HCT116 (cell line): ENCODE data around the gene KCNJ18. TPM values are rescaled to one million over a fixed set of nuclear protein-coding genes. Genes with fewer than 3 reads are reported as not detected.
"Not testable (repeated sequence)": the region's sequence is repeated elsewhere in the genome, so short reads cannot be mapped to it uniquely, and the experiment has no call there.

ENCODE experiments used
- ATAC-seq: fragments of 200-7000 bp; cut with Tn5 transposase; 2 replicates; pipeline ENCODE4 v1.9.1; 2020; ENCODE audit warnings: mild to moderate bottlenecking, moderate library complexity
- BruUV-seq: library from RNA; stranded (reverse); fragments of 400-500 nt; replicated peaks from 2 replicates; lab custom pipeline; 2021; lab: Mats Ljungman, UMichigan
- CTCF ChIA-PET: fragments of 300-600 bp; sonication (Branson Sonifier 250); formaldehyde crosslinking; loops from one replicate; lab custom pipeline; 2021; ENCODE audit warnings: antibody characterized with exemption; lab: Charles Lee
- POLR2A ChIA-PET: fragments of 300-600, 350-600 bp; sonication (Branson Sonifier 250); formaldehyde crosslinking; loops from one replicate; lab custom pipeline; 2021; ENCODE audit warnings: antibody characterized with exemption; lab: Charles Lee
- RAD21 ChIA-PET, 2 experiments: fragments of 300-600 bp; sonication (Branson Sonifier 250); formaldehyde crosslinking; loops; one replicate each; lab custom pipeline; 2023; ENCODE audit warnings: low total read pairs in 2 of 2; ENCODE audit not compliant: uncharacterized antibody in 2 of 2, unreplicated experiment in 2 of 2, low non-redundant PET in 1 of 2; lab: Charles Lee
- DNase-seq: peaks from one replicate; pipeline ENCODE4 v3.0.0-alpha.2; 2010; ENCODE audit warnings: low read depth, low spot score
- H2AFZ ChIP-seq: fragments of 200-600 bp; shearing (Covaris generic), sonication (generic); 2 replicates; pipeline ENCODE4 v1.6.1; 2017; ENCODE audit warnings: low read depth, mixed run types, mixed read lengths, antibody characterized with exemption, low read length; ENCODE audit not compliant: poor library complexity, severe bottlenecking
- H3K27ac ChIP-seq: 2 replicates; pipeline ENCODE4 v1.5.1; 2012; ENCODE audit warnings: low read depth, low read length
- H3K27me3 ChIP-seq: fragments of 200-600 bp; sonication (generic); 2 replicates; pipeline ENCODE4 v1.6.1; 2016; ENCODE audit warnings: mixed run types, low read length, mixed read lengths; ENCODE audit not compliant: insufficient read depth
- H3K36me3 ChIP-seq, 2 experiments: fragments of 200-500 bp in 1 of 2; fragments of 200-600 bp in 1 of 2; sonication (Bioruptor generic) in 1 of 2; sonication (generic) in 1 of 2; 2 replicates each; pipeline versions ENCODE4 v1.5.1 to v1.6.1; 2014 to 2016; ENCODE audit warnings: low read length in 2 of 2, inconsistent platforms in 1 of 2, mixed read lengths in 1 of 2, mixed run types in 1 of 2; ENCODE audit not compliant: insufficient read depth in 2 of 2, control insufficient read depth in 1 of 2
- H3K4me1 ChIP-seq, 2 experiments: fragments of 200-600 bp in 1 of 2; sonication (generic) in 1 of 2; 2 replicates each; pipeline versions ENCODE4 v1.5.1 to v1.6.1; 2012 to 2017; ENCODE audit warnings: low read length in 2 of 2, inconsistent platforms in 1 of 2, mild to moderate bottlenecking in 1 of 2, mixed read lengths in 1 of 2, mixed run types in 1 of 2, moderate library complexity in 1 of 2; ENCODE audit not compliant: insufficient read depth in 2 of 2, control insufficient read depth in 1 of 2
- H3K4me2 ChIP-seq: fragments of 200-600 bp; sonication (generic); 2 replicates; pipeline ENCODE4 v1.6.1; 2017; ENCODE audit warnings: mixed run types, low read length, mixed read lengths
- H3K4me3 ChIP-seq, 2 experiments: fragments of 200-600 bp in 1 of 2; sonication (generic) in 1 of 2; replicated peaks in 1 of 2; 2 replicates each; pipeline ENCODE4 v1.5.1; 2011 to 2016; ENCODE audit warnings: low read length in 2 of 2, control low read depth in 1 of 2, low read depth in 1 of 2, mild to moderate bottlenecking in 1 of 2, mixed read lengths in 1 of 2, mixed run types in 1 of 2
- H3K79me2 ChIP-seq: fragments of 200-600 bp; sonication (generic); 2 replicates; pipeline ENCODE4 v1.6.1; 2017; ENCODE audit warnings: mild to moderate bottlenecking, mixed run types, low read length, moderate library complexity, mixed read lengths; ENCODE audit not compliant: insufficient read depth
- H3K9ac ChIP-seq: fragments of 200-600 bp; sonication (generic); 2 replicates; pipeline ENCODE4 v1.6.1; 2016; ENCODE audit warnings: low read length, mixed read lengths
- H3K9me2 ChIP-seq: fragments of 200-600 bp; sonication (generic), shearing (Covaris generic); 2 replicates; pipeline ENCODE4 v1.6.1; 2017; ENCODE audit warnings: mixed run types, mild to moderate bottlenecking, moderate library complexity; ENCODE audit not compliant: insufficient read depth
- H3K9me3 ChIP-seq, 2 experiments: fragments of 200-500 bp in 1 of 2; fragments of 200-600 bp in 1 of 2; sonication (Bioruptor generic) in 1 of 2; sonication (generic) in 1 of 2; 2 replicates each; pipeline ENCODE4 v1.6.1; 2014 to 2017; ENCODE audit warnings: low read length in 2 of 2, mixed read lengths in 2 of 2, inconsistent platforms in 1 of 2, low read depth in 1 of 2, mild to moderate bottlenecking in 1 of 2, mixed run types in 1 of 2, moderate library complexity in 1 of 2; ENCODE audit not compliant: control insufficient read depth in 1 of 2, insufficient read depth in 1 of 2
- H4K20me1 ChIP-seq: fragments of 200-600 bp; sonication (generic), shearing (Covaris generic); 2 replicates; pipeline ENCODE4 v1.6.1; 2017; ENCODE audit warnings: mixed run types, mild to moderate bottlenecking, moderate library complexity; ENCODE audit not compliant: insufficient read depth
- intact Hi-C: fragments of 100-400 bp; cut with micrococcal nuclease; formaldehyde crosslinking; loops from 2 replicates; pipeline ENCODE4 v1.10.0; 2022
- total RNA-seq: library from RNA; stranded (reverse); gene quantifications from one replicate; pipeline ENCODE4 v1.2.1, GENCODE V29; 2021; ENCODE audit not compliant: unreplicated experiment

KCNJ18 gene
- total RNA-seq, 1 experiment from 2014 or later: not detected

- H3K4me2 ChIP-seq, intact Hi-C loops, H3K9ac ChIP-seq, H3K27me3 ChIP-seq, H3K36me3 ChIP-seq, H3K9me3 ChIP-seq, RAD21 ChIA-PET, H3K27ac ChIP-seq, ATAC-seq, CTCF ChIA-PET, BruUV-seq, H2AFZ ChIP-seq, H3K4me1 ChIP-seq, POLR2A ChIA-PET, H3K9me2 ChIP-seq, H4K20me1 ChIP-seq, H3K4me3 ChIP-seq, H3K79me2 ChIP-seq, DNase-seq: not testable (repeated sequence)
Measured at GRCh38 chr17:21714676-21715075, 22.4 kb downstream of the KCNJ18 start.

DNA sequence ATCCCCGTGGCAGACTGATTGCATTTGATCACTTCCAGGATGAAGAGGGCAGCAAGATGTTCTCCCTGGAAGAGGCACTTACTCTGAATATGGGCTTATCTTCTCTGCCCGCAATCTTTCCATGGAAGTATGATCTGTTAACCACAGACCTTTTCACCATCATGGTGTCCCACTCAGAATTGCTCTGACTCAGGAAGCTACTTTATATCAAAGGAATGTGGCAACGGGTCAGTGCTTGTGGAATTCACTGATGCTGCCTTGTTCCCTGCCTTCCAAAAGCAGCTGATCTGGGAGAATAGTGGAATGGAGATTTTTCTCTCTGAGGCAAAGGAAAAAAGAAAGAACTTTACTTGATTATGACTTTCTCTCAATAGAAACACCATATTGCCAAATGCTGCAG, 23.6 kb downstream of the KCNJ18 start:
- intact Hi-C loops, H3K4me2 ChIP-seq, H3K9me2 ChIP-seq, DNase-seq, RAD21 ChIA-PET, H3K36me3 ChIP-seq, H3K27me3 ChIP-seq, BruUV-seq, H2AFZ ChIP-seq, H3K9ac ChIP-seq, H3K4me3 ChIP-seq, CTCF ChIA-PET, H3K79me2 ChIP-seq, H4K20me1 ChIP-seq, ATAC-seq, POLR2A ChIA-PET, H3K4me1 ChIP-seq, H3K9me3 ChIP-seq, H3K27ac ChIP-seq: not testable (repeated sequence)

DNA sequence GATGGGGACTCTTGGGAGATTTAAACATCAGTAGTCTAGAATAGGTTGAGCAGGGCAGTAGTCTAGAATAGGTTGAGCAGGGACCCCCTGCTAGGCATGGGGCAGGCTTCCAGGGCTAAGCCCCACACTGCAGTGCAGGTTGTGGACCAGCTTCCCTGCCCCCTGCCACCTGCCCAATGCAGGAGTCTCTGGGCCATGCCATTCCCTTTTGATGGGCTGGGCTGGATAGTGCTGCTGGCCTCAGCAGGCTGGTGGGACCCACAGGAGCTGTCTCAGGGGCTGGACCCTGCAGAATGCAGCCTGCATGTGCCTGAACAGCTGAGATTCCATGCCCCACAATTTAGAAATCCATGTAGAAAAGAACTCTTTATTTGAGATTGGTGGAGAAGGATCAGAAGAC, 26.6 kb downstream of the KCNJ18 start:
- CTCF ChIA-PET, H4K20me1 ChIP-seq, H3K27me3 ChIP-seq, intact Hi-C loops, RAD21 ChIA-PET, H3K4me1 ChIP-seq, H3K9me2 ChIP-seq, H3K79me2 ChIP-seq, DNase-seq, H3K9me3 ChIP-seq, H3K4me2 ChIP-seq, H3K36me3 ChIP-seq, H3K4me3 ChIP-seq, H3K27ac ChIP-seq, H2AFZ ChIP-seq, BruUV-seq, POLR2A ChIA-PET, H3K9ac ChIP-seq, ATAC-seq: not testable (repeated sequence)

DNA sequence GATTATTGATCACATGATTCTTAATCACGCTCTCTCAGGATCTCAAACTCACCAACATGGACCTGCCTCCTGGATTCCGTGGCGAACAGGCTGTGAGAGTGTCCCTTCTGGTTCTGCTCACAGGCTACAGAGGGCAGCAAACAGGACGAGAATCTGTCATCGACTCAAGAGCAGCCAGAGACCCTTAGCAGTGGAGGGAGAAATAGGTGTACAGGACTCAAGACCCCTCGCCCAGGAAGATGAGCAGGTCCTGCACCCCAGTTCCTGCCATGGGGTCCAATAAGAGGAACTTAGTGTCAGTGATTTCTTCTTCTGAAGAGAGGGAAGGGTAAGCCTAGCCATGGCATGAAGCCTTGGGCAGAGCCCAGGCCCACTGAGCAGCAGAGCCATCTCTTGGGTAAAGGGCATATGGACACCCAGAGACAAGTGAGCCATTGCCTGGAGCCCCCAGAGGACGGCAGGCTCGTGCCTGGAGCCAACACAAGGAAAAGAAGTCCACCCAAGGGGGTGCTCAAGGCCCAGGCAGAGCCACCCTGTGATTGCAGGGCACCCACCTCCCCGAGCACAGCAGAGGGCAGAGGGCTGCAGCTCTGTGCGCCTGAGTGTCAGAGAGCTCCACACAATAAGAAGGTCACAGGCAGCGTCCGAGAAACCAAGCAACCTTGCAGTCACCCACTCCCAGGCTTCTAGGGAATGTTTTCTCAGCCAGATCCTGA, 27.3 kb downstream of the KCNJ18 start:
- H3K27ac ChIP-seq, H3K4me2 ChIP-seq, H4K20me1 ChIP-seq, H3K4me1 ChIP-seq, H3K9me3 ChIP-seq, POLR2A ChIA-PET, intact Hi-C loops, CTCF ChIA-PET, H3K27me3 ChIP-seq, H3K4me3 ChIP-seq, H2AFZ ChIP-seq, ATAC-seq, H3K79me2 ChIP-seq, H3K9ac ChIP-seq, H3K36me3 ChIP-seq, RAD21 ChIA-PET, DNase-seq, H3K9me2 ChIP-seq, BruUV-seq: not testable (repeated sequence)
